ENCODE measurements around the gene DGKQ.

DGKQ gene

GRCh38 chr4:985123-985830 is 11.9 kb upstream of the DGKQ start:
- TF ChIP-seq GABPA (IDR thresholded peaks at IDR 0.05; ENCODE audit: low read depth) (no peak), POLR2AphosphoS5 (IDR thresholded peaks at IDR 0.05; ENCODE audit: low read depth) (no peak), SPI1 (IDR thresholded peaks at IDR 0.05; ENCODE audit: borderline replicate concordance, low read depth) (no peak), REST (IDR thresholded peaks at IDR 0.05; ENCODE audit: insufficient replicate concordance, low read depth) (no peak), CTCF (IDR thresholded peaks at IDR 0.05; ENCODE audit: insufficient read depth, low read length) (no peak)
- Histone ChIP-seq H3K27me3 (ENCODE audit: insufficient read depth, poor library complexity, severe bottlenecking) (no peaks in the 10 kb centered on the region), H3K27ac (replicated peaks) (no peak overlapping the region), H3K4me3 (replicated peaks; ENCODE audit: insufficient read depth, low read length) (no peak overlapping the region)
- DNase-seq (ENCODE audit: low read depth in 1 of 2, low spot score in 1 of 2), result no peak

GRCh38 chr4:984336-985054 is 11.1 kb upstream of the DGKQ start:
- no peak overlapping the region for H3K27ac ChIP-seq (replicated peaks)
- TF ChIP-seq SPI1 (IDR thresholded peaks at IDR 0.05; ENCODE audit: borderline replicate concordance, low read depth) (no peak), POLR2AphosphoS5 (IDR thresholded peaks at IDR 0.05; ENCODE audit: low read depth) (no peak), GABPA (IDR thresholded peaks at IDR 0.05; ENCODE audit: low read depth) (no peak), REST (IDR thresholded peaks at IDR 0.05; ENCODE audit: insufficient replicate concordance, low read depth) (no peak), CTCF (IDR thresholded peaks at IDR 0.05; ENCODE audit: insufficient read depth, low read length) (no peak)
- H3K27me3 ChIP-seq (ENCODE audit: insufficient read depth, poor library complexity, severe bottlenecking), result no peaks in the 10 kb centered on the region
- DNase-seq (ENCODE audit: low read depth in 1 of 2, low spot score in 1 of 2), result no peak
- H3K4me3 ChIP-seq (replicated peaks; ENCODE audit: insufficient read depth, low read length), result no peak overlapping the region

- H3K4me3 ChIP-seq (replicated peaks; ENCODE audit: insufficient read depth, low read length), result no peak overlapping the region
- no peak for DNase-seq (ENCODE audit: low read depth in 1 of 2, low spot score in 1 of 2)
- no peaks in the 10 kb centered on the region for H3K27me3 ChIP-seq (ENCODE audit: insufficient read depth, poor library complexity, severe bottlenecking)
- no peak overlapping the region for H3K27ac ChIP-seq (replicated peaks)
- TF ChIP-seq CTCF (IDR thresholded peaks at IDR 0.05; ENCODE audit: insufficient read depth, low read length), result no peak
- TF ChIP-seq POLR2AphosphoS5 (IDR thresholded peaks at IDR 0.05; ENCODE audit: low read depth), result no peak
- no peak for TF ChIP-seq SPI1 (IDR thresholded peaks at IDR 0.05; ENCODE audit: borderline replicate concordance, low read depth)
- TF ChIP-seq REST (IDR thresholded peaks at IDR 0.05; ENCODE audit: insufficient replicate concordance, low read depth), result no peak
- TF ChIP-seq GABPA (IDR thresholded peaks at IDR 0.05; ENCODE audit: low read depth), result no peak
Observed at GRCh38 chr4:982814-983213, 9.4 kb upstream of the DGKQ start.

Data from HL-60 (cell line).